ENCODE measurements around the gene HAL.
A peak's percentile ranks its signal among the peaks of the same experiment; 100 is the strongest.
"Not testable (repeated sequence)": the region's sequence is repeated elsewhere in the genome, so short reads cannot be mapped to it uniquely, and the experiment has no call there.

HAL gene

DNA sequence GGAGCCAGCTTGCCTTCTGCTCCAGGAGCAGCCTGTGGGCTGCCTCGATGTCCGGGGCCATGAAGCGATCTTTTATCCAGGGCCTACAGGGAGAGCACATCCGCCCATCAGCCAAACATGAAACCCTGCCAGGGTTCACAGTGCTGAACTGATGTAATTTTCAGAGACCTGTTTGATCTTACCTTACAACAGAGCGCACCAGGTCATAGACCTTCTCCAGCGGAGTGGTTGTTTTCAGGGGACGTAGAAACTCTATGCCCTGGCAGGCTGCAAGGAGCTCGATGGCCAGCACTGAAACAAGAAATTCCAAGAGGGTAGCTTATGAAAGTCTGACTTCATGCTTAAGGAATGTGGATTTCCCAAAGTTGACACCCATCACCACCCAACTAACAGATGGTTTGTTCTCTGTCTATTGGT lies 19.7 kb downstream of the HAL start:
- DNase-seq: no peak

DNA sequence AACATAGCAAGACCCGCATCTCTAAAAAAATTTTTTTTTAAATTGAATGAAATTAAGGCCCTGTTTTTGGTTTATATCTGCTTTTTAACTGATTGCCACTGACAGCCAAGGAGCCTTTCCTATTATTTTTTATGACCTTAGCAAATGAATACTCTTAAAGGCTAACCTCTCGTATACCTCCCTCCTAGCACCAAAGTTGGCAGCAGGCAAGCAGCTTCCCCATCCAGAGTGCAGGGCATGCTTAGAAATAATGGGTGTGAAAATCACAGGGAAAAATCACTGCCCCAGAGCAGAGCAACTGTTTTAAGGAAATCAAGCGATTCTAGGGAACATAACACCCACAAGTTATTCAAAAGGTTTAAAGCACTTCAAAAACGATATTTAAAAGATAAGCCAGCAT lies 20.7 kb downstream of the HAL start:
- DNase-seq: no peak

DNA sequence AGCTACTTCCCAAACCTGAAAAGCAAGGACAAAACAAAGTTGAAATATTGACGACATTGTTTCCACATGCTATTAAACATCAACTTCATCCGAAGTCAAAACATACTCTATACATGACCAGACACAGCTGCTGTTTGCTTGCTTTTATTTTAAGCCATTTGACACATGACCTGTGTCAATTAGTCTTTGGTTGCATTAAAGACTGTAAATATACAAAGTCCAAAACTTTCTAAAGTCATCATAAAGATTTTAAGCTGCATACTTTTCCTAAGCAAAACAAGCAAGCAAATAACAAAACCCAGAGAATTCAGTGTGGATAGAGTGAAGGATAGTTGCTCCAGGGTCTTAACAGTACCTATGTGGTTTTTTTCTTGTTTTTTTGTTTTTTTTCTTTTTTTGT lies 21.8 kb downstream of the HAL start:
- DNase-seq: no peak

DNA sequence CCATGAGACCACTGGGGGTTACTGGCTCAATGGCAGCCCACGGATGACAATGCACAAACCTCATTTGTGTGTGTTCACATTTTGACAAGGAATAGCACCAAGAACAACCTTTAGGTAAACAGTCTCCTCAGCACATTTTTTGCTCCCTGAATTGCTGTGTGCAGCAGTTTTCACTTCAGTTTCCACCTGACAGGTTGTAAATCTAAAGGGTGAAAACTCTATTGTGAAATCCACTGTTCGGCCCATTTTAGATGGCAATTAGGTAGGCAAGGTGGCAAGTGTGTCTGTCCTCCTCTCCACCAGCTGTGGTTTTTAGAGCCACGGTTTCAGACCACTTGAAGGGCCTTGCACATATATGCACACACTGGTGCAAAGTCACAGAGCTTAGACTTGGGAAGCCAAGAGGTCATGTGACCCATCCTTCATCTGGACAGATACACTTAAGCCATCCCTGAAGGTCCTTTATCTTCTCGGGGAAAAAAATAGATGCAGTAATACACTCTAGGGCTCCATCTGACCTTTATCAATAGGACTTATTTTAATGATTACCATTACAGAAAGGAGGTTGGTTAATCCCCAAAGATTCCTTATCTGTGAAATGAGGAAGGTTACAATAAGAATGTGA lies 23.2 kb downstream of the HAL start:
- DNase-seq: no peak

DNA sequence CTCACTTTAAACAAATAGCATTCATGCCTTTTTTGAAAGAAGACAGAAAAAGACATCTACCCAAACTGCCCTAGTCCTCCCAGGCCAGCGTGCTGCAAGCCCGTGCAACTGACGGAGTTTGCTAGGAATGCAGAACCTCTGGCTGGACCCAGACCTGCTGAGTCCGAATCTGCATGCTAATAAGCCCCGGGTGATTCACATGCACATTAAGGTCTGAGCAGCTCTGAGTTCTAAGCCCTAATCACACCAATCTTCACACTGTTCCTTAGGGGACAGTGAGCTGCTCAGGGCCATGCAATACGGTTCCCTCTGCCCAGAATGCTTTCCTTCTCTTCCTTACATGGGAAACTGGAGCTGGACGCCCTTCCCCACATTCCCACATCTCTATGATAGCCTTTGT lies 25.2 kb downstream of the HAL start:
- DNase-seq: no peak

DNA sequence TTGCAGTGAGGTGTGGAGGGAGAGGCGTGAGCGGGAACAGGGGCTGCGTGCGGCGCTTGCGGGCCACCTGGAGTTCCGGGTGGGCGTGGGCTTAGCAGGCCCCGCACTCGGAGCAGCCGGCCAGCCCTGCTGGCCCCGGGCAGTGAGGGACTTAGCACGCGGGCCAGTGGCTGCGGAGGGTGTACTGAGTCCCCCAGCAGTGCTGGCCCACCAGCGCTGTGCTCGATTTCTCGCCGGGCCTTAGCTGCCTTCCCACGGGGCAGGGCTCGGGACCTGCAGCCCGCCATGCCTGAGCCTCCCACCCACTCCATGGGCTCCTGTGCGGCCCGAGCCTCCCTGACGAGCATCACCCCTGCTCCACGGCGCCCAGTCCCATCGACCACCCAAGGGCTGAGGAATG lies 27.0 kb downstream of the HAL start:
- DNase-seq: not testable (repeated sequence)

DNA sequence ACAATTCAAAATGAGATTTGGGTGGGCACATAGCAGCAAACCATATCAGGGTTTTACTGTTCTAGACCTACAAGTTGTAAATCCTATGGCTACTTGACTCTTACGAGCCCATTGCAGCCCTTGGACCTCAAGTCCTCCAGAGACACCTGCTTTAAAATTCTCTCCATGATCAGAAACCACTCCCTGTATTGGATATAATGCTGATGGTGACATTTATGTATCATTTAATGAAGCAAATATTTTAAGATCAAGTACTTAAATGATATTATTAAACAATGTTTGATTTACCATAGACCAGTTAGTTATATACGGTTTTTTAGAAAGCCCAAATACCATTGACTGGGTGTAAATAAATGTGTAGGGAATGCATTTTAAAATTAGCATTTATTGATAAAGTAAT lies 28.8 kb downstream of the HAL start:
- DNase-seq: no peak

DNA sequence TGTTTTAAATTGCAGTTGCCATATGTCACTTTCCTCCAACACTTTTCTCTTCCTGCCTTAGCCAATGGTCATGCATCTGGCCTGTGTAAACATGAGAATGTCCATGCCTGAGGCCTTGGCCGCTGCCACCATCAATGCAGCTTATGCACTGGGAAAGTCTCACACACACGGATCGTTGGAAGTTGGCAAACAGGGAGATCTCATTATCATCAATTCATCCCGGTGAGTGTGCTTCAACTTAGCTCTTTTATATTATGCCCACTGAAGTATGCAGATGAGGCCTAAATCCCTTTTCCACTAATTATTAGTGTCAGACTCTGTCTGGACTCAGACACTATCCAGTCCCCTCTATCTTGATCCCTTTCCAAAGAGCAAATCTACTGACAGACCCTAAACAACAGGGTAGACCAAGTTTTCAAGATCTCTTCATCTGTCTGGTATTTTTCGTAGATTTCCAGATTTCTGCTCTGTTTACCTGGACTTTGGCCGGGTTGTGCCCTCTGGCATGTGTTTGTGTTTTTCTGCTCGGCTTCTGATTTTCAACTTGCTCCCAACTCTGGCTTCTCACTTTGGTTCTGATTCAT lies 29.8 kb downstream of the HAL start:
- no peak for DNase-seq

DNA sequence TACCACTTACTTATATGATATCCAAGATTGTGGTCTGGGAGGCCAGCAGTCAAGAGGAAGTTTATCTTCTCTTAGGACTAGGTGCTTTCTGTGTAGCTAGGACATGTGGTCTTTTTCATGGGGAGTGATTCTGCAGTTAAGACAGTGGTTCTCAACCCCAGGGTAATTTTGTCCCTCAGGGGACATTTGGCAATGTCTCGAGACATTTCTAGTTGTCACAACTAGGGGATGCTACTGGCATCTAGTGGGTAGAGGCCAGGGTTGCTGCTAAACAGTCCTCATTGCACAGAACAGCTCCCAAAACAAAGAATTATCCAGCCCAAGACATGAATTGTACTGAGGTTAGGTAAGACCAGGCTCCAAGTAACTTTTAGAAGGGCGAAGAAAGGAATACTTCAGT lies 33.0 kb downstream of the HAL start:
- DNase-seq: peak; percentile 72

DNA sequence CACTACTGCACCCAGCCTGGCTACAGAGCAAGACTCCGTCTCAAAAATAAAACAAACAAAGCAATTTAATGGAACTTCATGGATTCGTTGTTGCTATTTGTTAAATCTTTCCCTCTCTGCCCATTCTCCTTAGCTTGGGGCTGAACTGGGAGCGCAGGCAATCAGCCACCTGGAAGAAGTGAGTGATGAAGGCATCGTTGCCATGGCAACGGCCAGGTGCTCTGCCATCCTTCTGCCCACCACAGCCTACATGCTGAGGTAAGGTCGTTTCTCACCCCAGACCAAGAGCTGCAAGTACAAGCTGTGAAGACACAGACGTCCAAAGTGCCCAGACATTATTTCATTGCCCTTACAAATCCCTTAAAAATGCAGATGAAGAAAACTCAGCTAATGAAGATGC lies 33.9 kb downstream of the HAL start:
- DNase-seq: no peak

DNA sequence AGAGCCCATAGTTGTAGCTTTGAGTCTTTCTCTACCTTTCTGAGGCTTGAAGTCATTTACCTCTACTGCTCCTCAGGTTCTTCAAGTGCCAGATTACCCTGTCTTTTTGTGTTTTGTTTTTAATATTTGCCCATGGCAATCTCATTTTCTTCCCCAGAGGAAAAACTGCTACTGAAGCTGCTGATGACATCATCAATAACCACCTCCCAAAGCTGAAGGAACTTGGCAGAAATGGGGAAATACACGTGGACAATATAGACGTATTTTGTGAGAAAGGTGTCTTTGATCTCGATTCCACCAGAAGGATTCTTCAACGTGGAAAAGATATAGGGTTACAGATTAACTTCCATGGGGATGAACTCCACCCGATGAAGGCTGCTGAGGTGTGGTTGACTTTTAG lies 35.9 kb downstream of the HAL start:
- peak; percentile 6 for DNase-seq

DNA sequence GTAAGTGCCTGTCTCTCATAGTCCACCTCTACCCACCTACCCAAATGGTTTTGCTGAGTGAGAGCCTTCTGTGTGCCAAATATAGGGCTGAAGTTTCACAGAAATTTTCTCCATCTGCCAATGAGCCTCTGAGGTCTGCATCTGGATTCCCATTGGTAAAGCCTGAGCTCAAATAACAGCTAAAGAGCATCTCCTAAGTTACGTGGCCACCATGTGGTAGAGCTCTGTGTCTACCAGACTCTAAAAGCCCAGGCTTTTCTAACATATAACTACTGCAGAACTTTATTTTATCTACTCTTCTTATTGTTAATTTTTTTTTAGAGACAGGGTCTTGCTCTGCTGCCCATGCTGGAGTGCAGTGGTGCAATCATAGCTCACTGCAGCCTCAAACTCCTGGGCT lies 37.0 kb downstream of the HAL start:
- peak; percentile 7 for DNase-seq

DNA sequence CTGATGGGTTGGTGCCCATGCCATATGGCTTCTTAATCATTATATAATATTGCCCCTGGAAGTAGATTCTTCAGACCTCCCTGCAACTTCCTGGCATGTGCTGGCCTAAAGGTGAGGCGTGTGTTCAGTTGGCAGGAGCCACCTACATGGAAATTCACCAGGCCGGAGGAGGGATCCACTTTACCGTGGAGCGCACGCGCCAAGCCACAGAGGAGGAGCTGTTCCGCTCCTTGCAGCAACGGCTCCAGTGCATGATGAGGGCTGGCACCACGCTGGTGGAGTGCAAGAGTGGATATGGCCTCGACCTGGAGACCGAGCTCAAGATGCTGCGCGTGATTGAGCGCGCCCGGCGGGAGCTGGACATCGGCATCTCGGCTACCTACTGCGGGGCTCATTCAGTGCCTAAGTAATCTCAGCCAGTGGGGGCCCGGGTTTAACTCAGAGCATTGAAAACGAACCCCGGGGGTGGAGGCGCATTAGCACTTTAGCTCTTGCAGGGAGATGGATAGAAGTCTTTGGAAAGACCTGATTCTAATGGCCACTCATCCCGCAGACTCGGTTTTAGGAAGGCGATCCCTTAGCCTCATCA lies 39.5 kb downstream of the HAL start:
- no peak for DNase-seq

DNA sequence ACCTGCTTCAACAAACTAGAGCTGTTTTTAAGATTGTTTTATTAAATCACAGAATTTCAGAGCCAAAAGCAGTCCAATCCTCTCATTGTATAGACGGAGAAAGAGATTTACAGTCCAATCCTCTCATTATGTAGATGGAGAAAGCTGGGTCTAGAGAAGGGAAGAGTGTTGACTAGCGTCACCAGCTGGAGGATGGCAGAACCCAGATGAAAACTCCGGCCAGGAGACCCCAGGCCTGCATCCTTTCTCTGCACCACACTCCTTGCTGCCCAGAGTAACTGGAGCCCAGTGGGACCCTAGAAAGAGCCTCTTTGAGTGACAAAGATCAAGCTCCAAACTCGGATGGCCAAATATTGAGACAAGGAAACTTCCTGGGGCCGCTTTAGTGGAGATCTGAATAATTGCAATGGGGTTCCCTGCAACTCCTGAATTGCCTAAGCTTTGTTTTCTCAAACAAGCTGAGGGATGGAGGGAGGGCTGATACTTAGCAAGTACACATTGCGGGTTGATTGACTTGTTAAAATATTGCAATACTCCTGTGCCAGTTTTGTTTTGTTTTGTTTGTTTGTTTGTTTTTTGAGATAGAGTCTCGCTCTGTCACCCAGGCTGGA lies 40.5 kb downstream of the HAL start:
- DNase-seq: no peak

DNA sequence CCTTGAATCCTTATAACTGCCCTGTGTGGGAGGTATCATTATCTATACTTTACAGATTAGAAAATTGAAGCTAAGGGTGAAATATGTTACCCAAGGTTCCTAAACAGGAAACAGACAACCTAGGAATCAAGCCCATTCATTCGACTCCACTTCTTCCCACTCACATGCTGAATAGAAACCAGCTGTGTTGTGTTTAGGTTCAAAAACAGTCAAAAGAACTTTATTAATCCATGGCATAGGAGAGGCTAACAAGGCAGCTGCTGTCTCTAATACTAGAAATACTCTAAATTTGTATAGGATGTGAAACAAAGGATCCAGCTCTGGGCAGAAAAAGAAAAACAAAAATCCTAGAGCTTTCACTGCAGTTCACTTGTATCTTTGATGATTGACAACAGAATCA lies 43.1 kb downstream of the HAL start:
- DNase-seq: peak; percentile 24

DNA sequence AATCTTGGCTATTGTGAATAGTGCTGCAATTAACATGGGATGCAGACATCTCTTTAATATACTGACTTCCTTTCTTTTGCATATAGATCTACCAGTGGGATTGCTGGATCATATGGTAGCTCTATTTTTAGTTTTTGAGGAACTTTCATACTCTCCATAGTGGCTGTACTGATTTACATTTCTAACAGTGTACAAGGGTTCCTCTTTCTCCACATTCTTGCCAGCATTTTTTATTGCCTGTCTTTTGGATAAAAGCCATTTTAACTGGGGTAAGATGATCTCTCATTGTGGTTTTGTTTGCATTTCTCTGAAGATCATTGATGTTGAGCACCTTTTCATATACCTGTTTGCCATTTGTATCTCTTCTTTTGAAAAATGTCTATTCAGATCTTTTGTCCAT lies 44.6 kb downstream of the HAL start:
- peak; percentile 37 for DNase-seq

DNA sequence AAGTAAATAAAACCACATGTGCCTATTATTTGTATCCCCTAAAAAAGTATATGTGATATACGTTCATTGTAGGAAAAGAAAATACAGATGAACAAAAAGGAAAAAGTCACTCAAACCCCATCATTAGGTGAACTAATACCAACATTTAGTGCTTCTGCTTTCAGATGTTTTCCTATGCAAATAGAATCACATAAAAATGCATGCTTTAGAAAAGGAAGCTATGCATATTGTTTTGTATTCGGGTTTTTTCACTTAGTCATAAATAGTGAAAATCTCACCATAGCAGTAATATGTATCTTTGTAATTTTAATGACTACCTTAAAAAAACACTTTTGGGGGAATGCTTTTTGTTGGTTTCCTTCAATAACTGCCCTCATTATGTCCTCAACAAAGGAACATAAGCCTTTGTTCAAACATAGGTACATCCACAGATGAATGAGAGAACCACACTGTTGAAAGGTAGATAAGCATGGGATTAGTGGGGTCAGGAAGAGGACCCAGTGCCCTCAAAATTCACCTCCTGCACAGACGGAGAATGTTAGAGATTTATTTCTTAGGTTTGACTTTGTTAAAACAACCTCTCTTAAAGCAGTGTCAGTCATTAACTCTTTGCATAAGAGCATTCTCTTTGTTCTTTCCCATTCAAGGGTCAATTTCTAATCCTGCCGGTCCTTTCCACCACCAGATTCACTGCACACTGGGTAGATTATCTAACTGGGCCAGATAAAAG lies 46.5 kb downstream of the HAL start:
- DNase-seq: no peak

DNA sequence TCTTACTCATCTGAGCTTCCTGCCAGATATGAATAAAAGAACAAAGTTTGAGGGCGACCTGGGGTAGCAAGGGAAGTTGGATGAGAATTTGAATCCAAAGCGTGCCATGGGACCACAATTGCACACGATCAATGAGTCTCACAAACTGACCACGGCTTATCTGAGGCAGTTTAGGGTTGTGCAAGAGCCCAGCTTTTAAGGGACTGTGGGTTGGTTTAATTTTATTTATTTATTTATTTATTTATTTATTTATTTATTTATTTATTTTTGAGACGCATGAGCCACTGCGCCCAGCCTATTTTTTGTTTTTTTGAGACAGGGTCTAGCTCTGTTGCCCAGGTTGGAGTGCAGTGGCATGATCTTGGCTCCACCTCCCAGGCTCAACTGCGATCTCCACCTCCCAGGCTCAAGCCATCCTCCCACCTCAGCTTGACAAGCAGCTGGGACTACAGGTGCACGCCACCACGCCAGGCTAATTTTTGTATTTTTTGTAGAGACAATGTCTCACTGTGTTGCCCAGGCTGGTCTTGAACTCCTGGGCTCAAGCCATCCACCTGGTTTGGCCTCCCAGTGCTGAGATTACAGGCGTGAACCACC lies 51.9 kb downstream of the HAL start:
- peak; percentile 14 for DNase-seq

DNA sequence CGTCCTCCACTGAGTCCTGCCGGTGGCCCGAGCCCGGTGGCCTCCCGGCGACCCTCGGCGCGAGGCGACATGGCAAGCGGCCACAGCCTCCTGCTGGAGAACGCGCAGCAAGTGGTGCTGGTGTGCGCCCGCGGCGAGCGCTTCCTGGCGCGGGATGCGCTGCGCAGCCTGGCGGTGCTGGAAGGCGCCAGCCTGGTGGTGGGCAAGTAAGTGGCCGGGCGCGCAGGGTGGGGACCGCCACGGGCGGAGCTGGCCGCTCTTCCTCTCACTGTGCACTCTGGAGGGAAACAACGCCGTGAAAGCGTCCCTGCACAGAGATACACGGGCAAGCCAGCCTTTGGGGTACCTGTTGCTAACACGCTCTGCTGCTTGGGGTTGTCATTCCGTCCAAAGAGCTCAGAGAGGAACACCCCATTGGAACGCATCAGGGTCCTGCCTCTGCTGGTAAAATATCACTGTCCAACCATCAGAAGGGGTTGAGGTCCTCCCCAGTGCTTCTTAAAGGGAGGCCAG lies 52.8 kb downstream of the HAL start, which contains the start of gene AMDHD1:
Gene AMDHD1 (plus strand): TSS at position 2 of the 513 bp plus-strand sequence. CDS start 68 bp downstream, at position 70.
- peak; percentile 60 for DNase-seq

DNA sequence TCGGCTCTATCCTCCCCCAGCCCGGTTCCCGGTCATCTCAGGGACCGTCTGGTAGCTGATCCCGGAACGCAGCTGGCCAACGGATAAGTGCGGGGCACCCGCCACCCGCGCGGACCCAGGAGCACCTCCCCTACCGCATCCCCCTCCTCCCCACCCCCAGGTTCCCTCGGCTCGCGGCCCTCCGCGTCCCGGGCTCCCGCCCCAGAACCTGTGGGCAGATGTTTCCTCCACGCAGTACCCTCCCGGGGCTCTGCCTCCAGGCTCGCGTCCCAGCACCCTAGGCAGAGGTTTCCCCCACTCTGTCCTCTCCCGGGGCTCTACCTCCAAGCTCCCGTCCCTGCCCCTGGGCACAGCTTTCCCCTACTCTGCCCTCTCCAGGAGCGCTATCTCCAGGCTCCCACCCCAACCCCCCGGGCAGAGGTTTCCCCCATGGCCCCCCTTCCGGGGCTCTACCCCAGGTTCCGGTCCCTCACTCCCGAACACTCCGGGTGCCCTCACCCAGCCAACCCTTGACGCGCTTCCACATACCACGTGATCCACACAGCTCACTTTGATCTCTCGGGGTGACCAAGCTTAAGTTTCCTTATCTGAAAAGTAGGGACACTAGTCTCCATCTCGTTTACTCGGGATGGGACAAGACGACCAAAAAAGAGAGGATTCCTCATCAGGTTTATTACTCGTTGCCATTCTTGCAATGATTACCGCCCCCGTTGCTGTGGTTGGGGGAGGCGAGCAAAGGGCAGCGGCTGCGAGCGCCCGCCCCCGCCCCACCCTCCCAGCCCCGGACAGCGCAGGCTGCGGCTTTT lies 53.4 kb downstream of the HAL start, which contains the start of gene CCDC38:
Gene CCDC38 (minus strand): TSS at position 91 of the 806 bp plus-strand sequence. CDS start 6,105 bp downstream, outside the sequence.
- peak; percentile 87 for DNase-seq

DNA sequence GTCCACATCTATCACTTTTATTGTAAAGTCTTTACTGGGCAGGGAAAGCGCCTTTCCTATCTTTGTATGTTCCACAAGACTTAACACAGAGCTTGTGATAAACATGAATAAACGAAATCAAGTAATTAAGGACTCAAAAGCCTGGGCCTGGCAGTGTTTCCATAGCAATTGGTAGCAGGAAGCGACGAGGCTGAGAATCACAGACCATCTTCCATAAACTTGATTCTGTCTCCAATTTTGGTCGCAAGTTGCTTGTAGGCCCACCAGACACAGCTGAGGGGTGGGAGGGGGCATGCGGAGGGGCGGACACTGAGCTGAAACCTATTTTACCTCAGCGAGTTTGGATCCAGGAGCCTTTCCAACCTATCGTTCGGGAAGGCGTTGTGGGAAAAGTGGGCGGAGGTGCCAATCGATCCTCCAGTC lies 54.0 kb downstream of the HAL start:
- DNase-seq: peak; percentile 26

DNA sequence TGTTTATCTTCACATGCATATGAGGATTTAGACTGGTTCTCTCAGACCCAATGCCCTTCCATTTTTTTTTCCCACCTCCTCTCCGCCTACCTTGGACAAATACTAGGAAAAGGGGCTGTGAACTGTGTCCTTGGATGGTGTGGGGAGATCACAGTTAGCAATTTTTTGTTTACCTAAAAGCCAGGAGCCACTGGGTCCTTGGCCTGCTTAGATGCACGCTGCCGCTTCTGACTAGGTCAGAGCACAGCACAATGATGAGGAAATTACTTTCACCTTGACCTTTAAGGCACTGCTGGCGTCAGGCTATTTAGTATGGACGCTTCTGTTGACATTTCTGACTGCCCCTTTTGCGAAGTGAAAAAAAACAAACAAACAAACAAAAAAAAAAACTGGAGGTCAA lies 55.6 kb downstream of the HAL start:
- DNase-seq: no peak
